ENCODE data around the gene RAP1GAP. TPM values are rescaled to one million over a fixed set of nuclear protein-coding genes. Genes with fewer than 3 reads are reported as not detected.

RAP1GAP gene
- total RNA-seq, 1 donor from 2014 or later, result under 0.01 TPM

- DNase-seq (ENCODE audit: low read depth in 2 of 2), result peak in 1 of 2 donors; percentile 11
Observed at GRCh38 chr1:21594501-21594900, 74.7 kb downstream of the RAP1GAP start.

- no peak for DNase-seq (ENCODE audit: low read depth in 2 of 2)
Observed at GRCh38 chr1:21593231-21593630, 75.9 kb downstream of the RAP1GAP start.

- no peak for DNase-seq (ENCODE audit: low read depth in 2 of 2)
Observed at GRCh38 chr1:21592086-21592865, 76.9 kb downstream of the RAP1GAP start.

GRCh38 chr1:21590934-21591333, 78.2 kb downstream of the RAP1GAP start:
- no peak for DNase-seq (ENCODE audit: low read depth in 2 of 2)

- DNase-seq (ENCODE audit: low read depth in 2 of 2), result no peak
Observed at GRCh38 chr1:21590126-21590880, 78.9 kb downstream of the RAP1GAP start.

GRCh38 chr1:21589618-21590017, 79.5 kb downstream of the RAP1GAP start:
- no peak for DNase-seq (ENCODE audit: low read depth in 2 of 2)

GRCh38 chr1:21587602-21587953, 81.6 kb downstream of the RAP1GAP start:
- no peak for DNase-seq (ENCODE audit: low read depth in 2 of 2)

- DNase-seq (ENCODE audit: low read depth in 2 of 2), result peak; percentile 37 to 93
Observed at GRCh38 chr1:21586846-21587601, 82.1 kb downstream of the RAP1GAP start.

- no peak for DNase-seq (ENCODE audit: low read depth in 2 of 2)
Observed at GRCh38 chr1:21586222-21586621, 82.9 kb downstream of the RAP1GAP start.

GRCh38 chr1:21585037-21585436, 84.1 kb downstream of the RAP1GAP start:
- peak; percentile 48 to 52 for DNase-seq (ENCODE audit: low read depth in 2 of 2)

GRCh38 chr1:21584096-21584495, 85.1 kb downstream of the RAP1GAP start:
- no peak for DNase-seq (ENCODE audit: low read depth in 2 of 2)

GRCh38 chr1:21579791-21580190, 89.4 kb downstream of the RAP1GAP start:
- DNase-seq (ENCODE audit: low read depth in 2 of 2), result peak in 1 of 2 donors; percentile 47

- DNase-seq (ENCODE audit: low read depth in 2 of 2), result no peak
Observed at GRCh38 chr1:21577933-21578332, 91.2 kb downstream of the RAP1GAP start.

GRCh38 chr1:21577324-21577723, 91.8 kb downstream of the RAP1GAP start:
- DNase-seq (ENCODE audit: low read depth in 2 of 2), result no peak

GRCh38 chr1:21576798-21577187, 92.4 kb downstream of the RAP1GAP start:
- DNase-seq (ENCODE audit: low read depth in 2 of 2), result no peak

- no peak for DNase-seq (ENCODE audit: low read depth in 2 of 2)
Observed at GRCh38 chr1:21576031-21576797, 92.9 kb downstream of the RAP1GAP start.

- DNase-seq (ENCODE audit: low read depth in 2 of 2), result no peak
Observed at GRCh38 chr1:21575351-21575942, 93.7 kb downstream of the RAP1GAP start.

- DNase-seq (ENCODE audit: low read depth in 2 of 2), result peak in 1 of 2 donors; percentile 75
Observed at GRCh38 chr1:21574466-21575151, 94.5 kb downstream of the RAP1GAP start.

GRCh38 chr1:21573971-21574465, 95.1 kb downstream of the RAP1GAP start:
- peak; percentile 95 to 98 for DNase-seq (ENCODE audit: low read depth in 2 of 2)

- no peak for DNase-seq (ENCODE audit: low read depth in 2 of 2)
Observed at GRCh38 chr1:21573475-21573874, 95.7 kb downstream of the RAP1GAP start.

Measured in lung microvascular endothelial cell (primary cell).